ENCODE results near the gene CENPW. TPM values are rescaled to one million over a fixed set of nuclear protein-coding genes. Genes with fewer than 3 reads are reported as not detected.

The CENPW gene
- total RNA-seq, 4 donors from 2014 or later, result 2.5 to 2.9 TPM; not detected in 2

DNA sequence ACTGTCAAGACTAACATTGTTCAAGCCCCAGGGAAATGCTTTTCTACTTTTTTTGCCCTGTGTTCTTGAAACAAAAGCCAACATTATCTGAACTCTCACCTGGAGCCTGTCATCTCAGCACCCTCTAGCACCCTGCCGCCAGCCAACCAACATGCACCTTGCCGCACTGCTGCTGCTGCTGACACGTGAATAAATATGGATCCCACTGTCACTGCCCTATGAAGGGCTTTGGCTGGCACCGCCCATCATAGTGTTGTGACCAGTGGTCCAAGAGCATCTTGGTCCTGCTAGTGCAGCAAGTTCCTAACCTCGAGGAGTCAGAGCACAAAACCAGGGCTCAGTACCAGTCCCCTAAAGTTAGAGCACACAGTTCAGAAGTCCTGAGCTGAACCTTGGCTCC, 41.6 kb downstream of the CENPW start:
- TF ChIP-seq, protein P1, sequence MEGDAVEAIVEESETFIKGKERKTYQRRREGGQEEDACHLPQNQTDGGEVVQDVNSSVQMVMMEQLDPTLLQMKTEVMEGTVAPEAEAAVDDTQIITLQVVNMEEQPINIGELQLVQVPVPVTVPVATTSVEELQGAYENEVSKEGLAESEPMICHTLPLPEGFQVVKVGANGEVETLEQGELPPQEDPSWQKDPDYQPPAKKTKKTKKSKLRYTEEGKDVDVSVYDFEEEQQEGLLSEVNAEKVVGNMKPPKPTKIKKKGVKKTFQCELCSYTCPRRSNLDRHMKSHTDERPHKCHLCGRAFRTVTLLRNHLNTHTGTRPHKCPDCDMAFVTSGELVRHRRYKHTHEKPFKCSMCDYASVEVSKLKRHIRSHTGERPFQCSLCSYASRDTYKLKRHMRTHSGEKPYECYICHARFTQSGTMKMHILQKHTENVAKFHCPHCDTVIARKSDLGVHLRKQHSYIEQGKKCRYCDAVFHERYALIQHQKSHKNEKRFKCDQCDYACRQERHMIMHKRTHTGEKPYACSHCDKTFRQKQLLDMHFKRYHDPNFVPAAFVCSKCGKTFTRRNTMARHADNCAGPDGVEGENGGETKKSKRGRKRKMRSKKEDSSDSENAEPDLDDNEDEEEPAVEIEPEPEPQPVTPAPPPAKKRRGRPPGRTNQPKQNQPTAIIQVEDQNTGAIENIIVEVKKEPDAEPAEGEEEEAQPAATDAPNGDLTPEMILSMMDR (IDR thresholded peaks at IDR 0.05), result no peak
- ATAC-seq (ENCODE audit: low FRiP score) (no peak), DNase-seq (ENCODE audit: low spot score) (no peak)

DNA sequence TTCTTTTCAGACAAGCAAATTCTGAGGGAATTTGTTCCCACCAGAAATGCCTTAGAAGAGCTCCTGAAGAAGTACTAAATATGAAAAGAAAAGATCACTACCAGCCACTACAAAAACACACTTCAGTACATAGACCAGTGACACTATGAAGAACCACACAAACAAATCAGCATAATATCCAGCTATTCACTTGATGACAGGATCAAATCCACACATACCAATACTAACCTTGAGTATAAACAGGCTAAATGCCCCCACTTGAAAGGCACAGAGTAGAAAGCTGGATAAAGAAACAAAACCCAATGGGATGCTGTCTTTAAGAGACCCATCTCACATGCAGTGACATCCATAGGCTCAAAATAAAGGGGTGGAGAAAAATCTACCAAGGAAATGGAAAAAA, 43.3 kb downstream of the CENPW start:
- DNase-seq (ENCODE audit: low spot score), result no peak
- TF ChIP-seq, protein P1 (IDR thresholded peaks at IDR 0.05), result no peak
- ATAC-seq (ENCODE audit: low FRiP score), result no peak

DNA sequence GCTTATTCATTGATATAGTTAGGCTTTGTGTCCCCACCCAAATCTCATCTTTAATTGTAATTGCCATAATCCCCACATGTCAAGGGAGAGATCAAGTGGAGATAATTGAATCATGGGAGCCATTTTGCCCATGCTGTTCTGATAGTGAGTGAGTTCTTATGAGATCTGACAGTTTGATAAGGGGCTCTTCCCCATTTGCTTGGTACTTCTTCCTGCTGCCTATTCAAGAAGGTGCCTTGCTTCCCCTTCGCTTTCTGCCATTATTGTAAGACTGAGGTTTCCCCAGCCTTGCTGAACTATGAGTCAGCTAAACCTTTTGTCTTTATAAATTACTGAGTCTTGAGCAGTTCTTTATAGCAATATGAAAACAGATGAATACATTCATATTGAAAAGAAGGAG, 45.6 kb downstream of the CENPW start:
- DNase-seq (ENCODE audit: low spot score) (no peak), ATAC-seq (ENCODE audit: low FRiP score) (no peak)
- TF ChIP-seq, protein P1 (IDR thresholded peaks at IDR 0.05), result no peak

DNA sequence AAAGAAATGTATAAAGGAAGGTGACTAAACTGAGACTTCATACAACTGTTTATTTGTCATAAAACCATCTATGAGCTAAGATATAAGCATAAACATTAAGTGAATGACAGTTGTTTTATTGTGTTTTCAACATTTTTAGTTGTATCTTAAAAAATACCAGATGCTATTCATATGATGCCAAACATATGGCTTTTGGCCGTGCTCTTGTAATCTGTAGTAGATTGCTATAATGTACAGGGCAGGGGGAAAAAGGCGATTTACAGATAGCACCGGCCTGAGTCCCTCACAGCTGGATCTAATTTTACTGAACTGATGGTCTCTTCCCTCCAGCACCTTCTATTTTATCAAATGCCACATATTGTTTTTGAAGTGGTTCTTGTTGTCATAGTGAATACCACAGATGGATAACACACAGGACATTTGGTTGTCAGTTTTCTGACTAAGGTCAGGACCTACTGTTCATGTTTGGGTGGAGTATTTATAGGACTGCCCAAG, 48.2 kb downstream of the CENPW start:
- ATAC-seq (ENCODE audit: low FRiP score) (no peak), DNase-seq (ENCODE audit: low spot score) (no peak)
- TF ChIP-seq, protein P1 (IDR thresholded peaks at IDR 0.05), result no peak

DNA sequence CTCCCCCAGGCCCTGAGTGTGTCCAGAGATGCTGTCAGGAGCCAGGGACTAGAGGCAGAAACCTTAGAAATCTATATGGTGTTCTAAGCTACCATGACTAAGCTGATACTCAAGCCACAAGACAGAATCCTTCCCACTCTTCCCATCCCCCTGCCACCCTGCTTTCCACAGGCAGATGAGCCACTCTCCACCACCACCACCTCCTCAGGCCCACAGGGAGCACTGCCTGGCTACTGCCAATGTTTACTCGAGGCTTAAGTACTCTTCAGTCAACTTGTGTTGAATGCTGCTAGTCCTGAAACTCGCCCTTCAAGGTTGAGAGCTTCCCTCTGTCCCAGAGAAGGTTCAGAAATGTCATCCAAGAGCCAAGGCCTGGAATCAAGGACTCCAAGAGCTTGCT, 56.2 kb downstream of the CENPW start:
- ATAC-seq (ENCODE audit: low FRiP score), result no peak
- no peak for DNase-seq (ENCODE audit: low spot score)
- TF ChIP-seq, protein P1 (IDR thresholded peaks at IDR 0.05), result no peak

Measured in omental fat pad (tissue), 4 donors.